ENCODE results near the gene GPBP1L1.

The GPBP1L1 gene

DNA sequence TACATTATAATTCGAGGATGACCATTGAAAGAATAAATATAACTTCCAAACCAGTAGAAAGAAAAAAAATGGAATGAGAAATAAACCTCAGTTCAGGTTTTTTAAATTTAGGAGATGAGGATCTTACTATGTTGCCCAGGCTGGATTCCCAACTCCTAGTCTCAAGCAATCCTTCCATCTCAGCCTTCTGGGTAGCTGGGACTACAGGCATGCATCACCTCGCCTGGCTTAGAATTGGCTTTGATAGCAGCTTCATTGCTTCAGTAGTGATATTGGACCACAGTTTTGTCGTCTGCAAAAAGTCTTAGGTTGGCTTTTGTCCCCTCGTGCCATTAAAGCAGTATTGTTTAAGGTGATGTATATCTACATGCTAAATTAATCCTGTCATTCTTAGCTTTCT is 99.6 kb downstream of the GPBP1L1 start:
- no peak for DNase-seq (ENCODE audit: low read depth in 2 of 2)

DNA sequence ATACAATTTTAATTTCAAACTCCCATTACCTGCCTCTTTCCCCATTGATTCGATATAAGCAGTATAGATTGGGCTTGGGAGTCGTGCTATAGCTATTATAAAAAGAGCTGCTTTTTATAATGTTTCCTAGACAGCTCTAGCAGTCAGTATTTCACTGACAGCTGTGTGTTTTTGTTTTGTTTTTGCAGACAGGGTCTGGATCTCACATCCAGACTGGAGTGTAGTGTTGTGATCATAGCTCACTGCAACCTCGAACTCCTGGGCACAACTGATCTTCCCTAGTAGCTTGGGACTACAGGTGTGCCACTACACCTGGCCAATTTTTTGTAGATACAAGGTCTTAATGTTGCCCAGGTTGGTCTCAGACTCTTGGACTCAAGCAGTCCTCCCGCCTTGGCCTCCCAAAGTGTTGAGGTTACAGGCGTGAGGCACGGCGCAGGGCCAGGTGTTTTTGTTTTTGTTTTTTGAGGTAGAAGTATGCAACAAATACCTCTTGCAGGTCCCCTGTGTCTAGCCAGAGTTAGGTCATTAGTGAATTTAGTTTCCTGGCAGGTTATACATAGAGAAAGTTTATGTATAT is 100.7 kb downstream of the GPBP1L1 start:
- DNase-seq (ENCODE audit: low read depth in 2 of 2), result no peak

DNA sequence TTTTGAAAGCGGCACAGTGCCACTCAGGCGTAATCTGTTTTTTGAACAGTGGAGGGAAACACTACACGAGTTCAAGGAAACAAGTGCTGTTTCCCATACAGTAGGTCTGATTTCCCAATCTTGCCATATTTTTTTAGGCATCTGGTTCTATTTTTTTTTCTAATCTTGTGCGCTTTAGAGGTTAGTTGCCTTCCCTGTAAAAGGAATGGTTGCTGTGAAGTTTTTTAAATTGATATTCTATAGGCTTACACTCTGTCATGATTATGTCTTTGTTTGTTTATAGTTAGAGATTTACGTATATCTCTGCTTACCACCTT is 101.3 kb downstream of the GPBP1L1 start:
- no peak for DNase-seq (ENCODE audit: low read depth in 2 of 2)

DNA sequence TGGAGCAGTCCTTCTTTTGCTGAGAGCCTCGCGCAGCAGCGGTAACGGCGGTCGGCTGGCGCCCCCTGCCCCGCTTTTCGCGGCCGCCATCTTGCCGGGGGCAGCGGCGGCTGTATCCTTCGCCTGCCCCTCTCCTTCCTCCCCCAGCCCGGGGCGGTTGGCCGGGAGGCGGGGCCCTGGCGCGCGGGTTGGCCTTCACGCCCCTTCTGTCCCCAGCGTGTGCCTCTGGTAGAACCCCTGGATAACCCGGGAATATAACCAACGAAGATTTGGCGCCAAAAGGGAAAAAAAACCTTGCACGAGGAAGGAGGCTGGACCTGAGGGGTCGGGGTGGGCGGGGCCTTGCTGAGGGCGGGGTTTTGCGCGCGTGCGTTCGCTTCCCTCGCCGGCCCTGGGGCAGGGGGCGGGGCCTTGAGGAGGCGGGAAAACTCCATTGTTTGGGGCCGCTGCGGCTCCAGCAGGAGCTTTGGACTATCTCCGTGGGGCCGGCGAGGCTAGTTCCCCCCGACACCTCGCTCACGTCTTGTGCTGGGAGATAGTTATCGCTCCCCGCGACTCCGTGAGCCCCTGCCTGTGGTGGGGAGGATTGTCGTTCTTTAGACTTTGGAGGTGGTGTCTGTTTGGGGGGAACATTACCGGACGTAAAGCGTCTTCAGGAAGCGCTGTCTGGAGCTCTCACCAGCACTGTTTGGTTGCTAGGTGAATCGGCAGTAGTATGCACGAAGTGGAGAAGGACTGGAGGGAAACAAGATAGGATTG is 101.8 kb downstream of the GPBP1L1 start:
- peak; percentile 70 to 71 for DNase-seq (ENCODE audit: low read depth in 2 of 2)

DNA sequence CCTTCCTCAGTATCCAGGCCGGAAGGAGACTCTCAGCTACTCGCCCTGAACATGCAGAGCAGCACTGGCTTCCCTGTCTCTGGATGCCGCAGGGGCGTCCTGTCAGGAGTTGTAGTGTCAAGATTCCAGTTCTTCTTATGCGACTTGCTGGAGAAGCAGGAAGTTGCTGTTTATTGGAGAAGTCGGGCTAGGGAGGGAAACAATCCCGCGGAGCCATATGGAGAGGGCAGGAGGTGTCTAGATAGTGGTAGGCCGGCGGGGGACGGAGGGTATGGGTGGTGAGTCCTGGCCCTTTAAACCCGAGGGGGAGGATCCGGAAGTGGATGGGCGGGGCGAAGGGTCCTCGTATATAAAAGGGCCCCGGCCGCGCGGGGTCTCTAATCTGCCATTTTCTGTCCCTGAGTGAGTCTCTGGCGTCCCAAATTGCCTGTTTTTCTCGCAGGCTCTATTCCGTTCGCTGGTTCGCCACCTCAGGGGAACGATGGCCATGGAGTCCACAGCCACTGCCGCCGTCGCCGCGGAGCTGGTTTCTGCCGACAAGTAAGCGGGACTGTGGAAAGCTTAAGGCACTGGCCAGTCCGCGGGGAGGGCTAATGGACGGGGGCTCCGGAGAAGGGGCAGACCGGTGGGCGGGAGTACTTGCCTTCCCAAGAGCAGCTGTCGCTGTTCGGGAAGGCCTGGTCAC is 102.5 kb downstream of the GPBP1L1 start, which contains the start of gene NASP:
Gene NASP (plus strand): TSS at position 376 of the 685 bp plus-strand sequence. CDS start 106 bp downstream, at position 482.
- DNase-seq (ENCODE audit: low read depth in 2 of 2), result peak; percentile 68 to 72

DNA sequence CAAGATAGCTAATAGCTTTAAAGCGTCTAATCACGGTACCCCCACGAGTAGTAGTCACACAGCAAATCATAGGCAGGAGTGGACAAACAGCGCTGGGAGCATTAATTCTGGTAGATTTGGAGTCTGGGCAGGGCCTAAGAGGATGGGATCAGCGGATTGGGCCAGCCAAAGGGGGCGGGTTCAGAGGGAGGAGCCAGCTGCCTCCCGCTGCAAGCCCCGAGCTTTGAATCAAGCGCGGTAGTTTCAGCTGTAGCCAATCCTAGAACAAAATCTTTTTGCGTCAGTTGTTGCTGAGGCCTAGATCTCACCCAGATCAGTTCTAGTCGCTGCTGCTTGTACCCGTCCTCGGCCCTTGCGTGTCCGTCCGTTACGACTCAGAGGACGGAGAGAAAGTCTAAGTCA is 103.1 kb downstream of the GPBP1L1 start:
- DNase-seq (ENCODE audit: low read depth in 2 of 2), result peak; percentile 91

Data from fibroblast of skin of left quadriceps (primary cell).